HG03378 (cell line): ENCODE measurements around the gene RAB3A.

Experiments used
- ATAC-seq: cut with Tn5 transposase; IDR thresholded peaks from one replicate; pipeline ENCODE4 v1.9.1; 2021; ENCODE audit warnings: mild to moderate bottlenecking, moderate library complexity; ENCODE audit not compliant: unreplicated experiment

Gene RAB3A

GRCh38 chr19:18152817-18153555 is 50.9 kb downstream of the RAB3A start, which contains the start of gene PIK3R2:
Gene PIK3R2 (plus strand): TSS chr19:18153163. CDS start chr19:18155880, 2,717 bp downstream.
- ATAC-seq: peak; percentile 60

- ATAC-seq: peak; percentile 73
Measured at GRCh38 chr19:18152442-18152816, 51.4 kb downstream of the RAB3A start.

DNA sequence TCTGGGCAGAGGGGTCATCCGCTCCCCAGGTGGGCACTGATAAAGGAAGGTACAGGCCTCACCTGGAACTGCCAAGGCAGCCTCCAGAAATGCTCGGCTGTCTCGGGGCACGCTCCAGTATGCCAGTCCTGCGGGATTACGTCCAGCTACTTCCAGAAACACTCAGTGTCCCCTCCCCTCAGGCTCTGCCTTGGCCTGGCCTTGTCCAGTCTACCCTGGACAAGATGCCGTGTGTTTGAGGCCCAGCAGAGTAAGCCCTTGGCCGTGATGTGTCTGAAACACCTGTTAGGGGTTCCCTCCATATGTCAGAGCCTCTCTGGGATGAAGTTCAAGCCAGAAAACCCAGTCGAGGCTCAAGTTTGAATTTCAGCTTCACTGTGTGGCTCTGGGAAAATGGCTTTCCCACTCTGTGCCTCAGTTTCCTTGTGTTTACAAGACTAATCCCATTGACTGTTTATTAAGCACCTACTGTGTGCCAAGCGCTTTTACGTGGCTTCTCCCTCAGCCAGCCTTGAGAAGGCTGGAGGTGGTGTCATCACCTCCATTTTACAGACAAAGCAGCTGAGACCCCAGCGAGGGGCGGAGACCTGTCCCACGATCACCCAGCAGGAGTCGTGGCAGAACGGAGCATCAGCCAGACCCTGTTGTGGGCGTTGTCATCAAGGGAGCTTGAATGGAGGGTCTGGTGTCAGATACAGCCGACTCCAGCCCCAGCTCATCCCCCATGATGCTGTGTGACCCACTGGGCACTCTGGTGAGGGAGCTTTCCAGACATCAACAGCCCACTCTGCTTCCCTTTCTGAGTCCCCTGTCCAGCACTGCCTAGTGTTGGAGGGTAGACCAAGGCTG is 52.8 kb downstream of the RAB3A start:
- ATAC-seq: no peak

DNA sequence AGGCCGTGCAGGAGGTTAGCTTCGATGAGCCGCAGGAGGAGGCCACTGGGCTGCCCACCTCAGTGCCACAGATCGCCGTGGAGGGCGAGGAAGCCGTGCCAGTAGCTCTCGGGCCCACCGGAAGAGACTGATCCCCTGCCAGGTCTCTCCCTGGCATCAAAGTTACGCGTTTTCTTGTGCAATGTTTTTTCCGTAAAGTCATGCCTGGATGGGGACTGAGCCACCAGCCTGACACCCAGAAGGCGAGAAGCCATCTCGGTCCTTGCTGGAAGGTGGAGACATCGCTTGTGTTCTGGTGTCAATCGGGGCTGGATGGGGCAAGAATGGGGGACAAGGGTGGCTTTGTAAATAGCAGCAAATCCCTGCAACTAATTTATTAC is 54.3 kb downstream of the RAB3A start:
- no peak for ATAC-seq

DNA sequence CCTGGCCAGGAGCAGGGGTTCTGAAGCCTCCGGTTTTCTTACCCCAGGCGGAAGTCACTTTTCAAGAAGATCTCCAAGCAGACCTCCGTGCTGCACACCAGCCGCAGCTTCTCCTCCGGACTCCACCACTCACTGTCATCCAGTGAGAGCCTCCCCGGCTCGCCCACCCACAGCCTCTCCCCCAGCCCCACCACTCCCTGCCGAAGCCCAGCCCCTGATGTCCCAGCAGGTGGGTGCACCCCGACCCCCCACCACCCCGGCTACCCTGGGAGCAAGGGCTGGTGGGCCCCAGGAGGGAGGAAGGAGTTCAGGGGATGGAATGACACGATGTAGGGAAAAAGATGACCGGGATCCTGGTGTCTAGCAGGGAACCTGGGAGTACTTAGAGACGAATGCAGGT is 56.4 kb downstream of the RAB3A start:
- no peak for ATAC-seq
